WTC11 (cell line): ENCODE results near the gene TUBA3D. TPM values are rescaled to one million over a fixed set of nuclear protein-coding genes. Genes with fewer than 3 reads are reported as not detected.
"Not testable (repeated sequence)": the region's sequence is repeated elsewhere in the genome, so short reads cannot be mapped to it uniquely, and the experiment has no call there.

Source experiments
- ATAC-seq: fragments of 200-7000 bp; cut with Tn5 transposase; 2 replicates; pipeline ENCODE4 v1.10.0; 2021; ENCODE audit warnings: mild to moderate bottlenecking, moderate library complexity
- CTCF ChIA-PET: fragments of 300-600 bp; sonication (Branson Sonifier 250); formaldehyde crosslinking; loops from one replicate; lab custom pipeline; 2021; ENCODE audit warnings: antibody characterized with exemption; lab: Charles Lee
- POLR2A ChIA-PET: fragments of 350-600 bp; sonication (Branson Sonifier 250); formaldehyde crosslinking; loops from one replicate; lab custom pipeline; 2021; ENCODE audit warnings: antibody characterized with exemption; lab: Charles Lee
- DNase-seq: peaks from one replicate; pipeline ENCODE4 v3.0.0; 2021; ENCODE audit warnings: low spot score
- H3K27ac Mint-ChIP-seq: 2 replicates; pipeline ENCODE4 v1.8.0; 2021; ENCODE audit warnings: mixed read lengths
- H3K27me3 Mint-ChIP-seq: 2 replicates; pipeline ENCODE4 v1.8.0; 2021; ENCODE audit warnings: low read depth, mild to moderate bottlenecking, moderate library complexity, mixed read lengths
- H3K36me3 Mint-ChIP-seq: 2 replicates; pipeline ENCODE4 v1.8.0; 2021; ENCODE audit warnings: mixed read lengths
- H3K4me1 Mint-ChIP-seq: 2 replicates; pipeline ENCODE4 v1.8.0; 2022; ENCODE audit warnings: mixed read lengths
- H3K4me3 Mint-ChIP-seq: 2 replicates; pipeline ENCODE4 v1.8.0; 2021; ENCODE audit warnings: mild to moderate bottlenecking, moderate library complexity, mixed read lengths
- H3K9me3 Mint-ChIP-seq: 2 replicates; pipeline ENCODE4 v1.8.0; 2021; ENCODE audit warnings: mixed read lengths
- MAX ChIP-seq: sonication (generic); formaldehyde crosslinking; IDR thresholded peaks from 2 replicates; pipeline ENCODE4 v1.8.0; 2022; ENCODE audit warnings: mild to moderate bottlenecking, missing genetic modification reagents
- TCF7 ChIP-seq: sonication (generic); formaldehyde crosslinking; IDR thresholded peaks from 2 replicates; pipeline ENCODE4 v1.8.0; 2022; ENCODE audit warnings: mild to moderate bottlenecking, low read depth, missing genetic modification reagents, moderate library complexity
- USF1 ChIP-seq: sonication (generic); formaldehyde crosslinking; IDR thresholded peaks from 2 replicates; pipeline ENCODE4 v1.8.0; 2022; ENCODE audit warnings: mild to moderate bottlenecking, missing genetic modification reagents
- USF2 ChIP-seq: sonication (generic); formaldehyde crosslinking; IDR thresholded peaks from 2 replicates; pipeline ENCODE4 v1.8.1; 2023; ENCODE audit warnings: mild to moderate bottlenecking, missing genetic modification reagents, moderate library complexity
- ZNF416 ChIP-seq: fragments of 250-450 bp; sonication (Bioruptor Pico); IDR thresholded peaks from 2 replicates; pipeline ENCODE4 v1.9.0; 2021; ENCODE audit warnings: mild to moderate bottlenecking, inconsistent platforms
- total RNA-seq: library from RNA; stranded (reverse); gene quantifications from 3 replicates; pipeline ENCODE4 v1.2.3, GENCODE V29; 2021

Gene TUBA3D
- total RNA-seq, 1 experiment from 2014 or later, result 0.28 TPM

- H3K4me3 Mint-ChIP-seq, result no peak overlapping the region
- no peak for DNase-seq
- peaks cover 4% of the 10 kb centered on the region; the same call in 1 of the 2 replicates for H3K4me1 Mint-ChIP-seq
- ChIA-PET CTCF (interaction anchor here (1.2 to 2.3 kb wide), 2 partner anchors 29 to 150 kb away, joined by 5 to 7 read pairs; no protein-coding TSS in a partner anchor), POLR2A (no interaction called here)
- H3K27ac Mint-ChIP-seq, result peak overlapping the region; percentile 42
- peaks cover 9% of the 10 kb centered on the region for H3K36me3 Mint-ChIP-seq
- no peaks in the 10 kb centered on the region for H3K9me3 Mint-ChIP-seq
- no peaks in the 10 kb centered on the region for H3K27me3 Mint-ChIP-seq
- no peak for TF ChIP-seq TCF7 (CRISPR knock-in tag)
- TF ChIP-seq USF2 (CRISPR knock-in tag), result peak; percentile 53
- 0 out of 2 replicates have a peak, but pooled peaks have one; percentile 51 for TF ChIP-seq USF1 (CRISPR knock-in tag)
- no peak for TF ChIP-seq ZNF416 (CRISPR knock-in tag)
- TF ChIP-seq MAX (CRISPR knock-in tag), result no peak
- TF ChIP-seq, all 79 proteins: peak for 2
- peak; percentile 63 for ATAC-seq
Measured at GRCh38 chr2:131521961-131522781, 46.3 kb downstream of the TUBA3D start.

- H3K27ac Mint-ChIP-seq, ATAC-seq, H3K36me3 Mint-ChIP-seq, DNase-seq, H3K4me1 Mint-ChIP-seq, H3K9me3 Mint-ChIP-seq, POLR2A ChIA-PET, H3K4me3 Mint-ChIP-seq: not testable (repeated sequence)
- CTCF ChIA-PET, result interaction anchor here (0.7 kb wide), 1 partner anchor 13 kb away, joined by 3 read pairs; no protein-coding TSS in a partner anchor
- H3K27me3 Mint-ChIP-seq, result peaks cover 10% of the 10 kb centered on the region
Measured at GRCh38 chr2:131525256-131525655, 49.3 kb downstream of the TUBA3D start.

- H3K36me3 Mint-ChIP-seq, H3K27ac Mint-ChIP-seq, H3K9me3 Mint-ChIP-seq, POLR2A ChIA-PET, H3K4me1 Mint-ChIP-seq: not testable (repeated sequence)
- peaks cover 10% of the 10 kb centered on the region for H3K27me3 Mint-ChIP-seq
- ATAC-seq (peak; percentile 81), DNase-seq (peak; percentile 82)
- peak within 1 kb of the TSS; percentile 86 for H3K4me3 Mint-ChIP-seq
- CTCF ChIA-PET, result interaction anchor here (2.6 kb wide), 1 partner anchor 146 kb away, joined by 9 read pairs; no protein-coding TSS in a partner anchor
Measured at GRCh38 chr2:131527131-131528001, 51.4 kb downstream of the TUBA3D start, which contains the start of gene CCDC74A. CCDC74A (plus strand) TSS chr2:131527888; CDS start chr2:131527971, 83 bp downstream.

- POLR2A ChIA-PET, H3K36me3 Mint-ChIP-seq, DNase-seq, H3K4me1 Mint-ChIP-seq, H3K9me3 Mint-ChIP-seq, H3K27ac Mint-ChIP-seq: not testable (repeated sequence)
- CTCF ChIA-PET, result interaction anchor here (2.6 kb wide), 1 partner anchor 144 kb away, joined by 9 read pairs; no protein-coding TSS in a partner anchor
- Mint-ChIP-seq H3K27me3 (peaks cover 10% of the 10 kb centered on the region), H3K4me3 (peak overlapping the region; percentile 63)
- peak; percentile 22 for ATAC-seq
Measured at GRCh38 chr2:131528981-131529863, 53.3 kb downstream of the TUBA3D start.

- H3K27ac Mint-ChIP-seq, H3K4me1 Mint-ChIP-seq, DNase-seq, H3K36me3 Mint-ChIP-seq, POLR2A ChIA-PET, ATAC-seq, H3K9me3 Mint-ChIP-seq: not testable (repeated sequence)
- Mint-ChIP-seq H3K4me3 (peak overlapping the region; percentile 63; the same call in 1 of the 2 replicates), H3K27me3 (peaks cover 10% of the 10 kb centered on the region)
- CTCF ChIA-PET, result interaction anchor here (2.6 kb wide), 1 partner anchor 143 kb away, joined by 9 read pairs; no protein-coding TSS in a partner anchor
Measured at GRCh38 chr2:131529864-131530445, 54.0 kb downstream of the TUBA3D start.

GRCh38 chr2:131530626-131531344, 54.9 kb downstream of the TUBA3D start:
- CTCF ChIA-PET, result interaction anchor here (0.6 kb wide), 3 partner anchors 14 to 376 kb away, joined by 3 to 4 read pairs (median 4); no protein-coding TSS in a partner anchor
- H3K4me1 Mint-ChIP-seq, H3K4me3 Mint-ChIP-seq, H3K36me3 Mint-ChIP-seq, H3K27ac Mint-ChIP-seq, ATAC-seq, H3K9me3 Mint-ChIP-seq, POLR2A ChIA-PET: not testable (repeated sequence)
- peak; percentile 45 for DNase-seq
- peaks cover 10% of the 10 kb centered on the region for H3K27me3 Mint-ChIP-seq

GRCh38 chr2:131531547-131532185, 55.7 kb downstream of the TUBA3D start:
- H3K36me3 Mint-ChIP-seq, H3K27ac Mint-ChIP-seq, ATAC-seq, POLR2A ChIA-PET, CTCF ChIA-PET, H3K4me3 Mint-ChIP-seq, H3K9me3 Mint-ChIP-seq, DNase-seq, H3K4me1 Mint-ChIP-seq: not testable (repeated sequence)
- H3K27me3 Mint-ChIP-seq, result peaks cover 10% of the 10 kb centered on the region
